Astrocyte of the spinal cord (primary cell): ENCODE measurements around the gene ODAPH.
"Not testable (repeated sequence)": the region's sequence is repeated elsewhere in the genome, so short reads cannot be mapped to it uniquely, and the experiment has no call there.

Experiments used
- DNase-seq: peaks from one replicate; pipeline ENCODE4 v3.0.0; 2011; ENCODE audit warnings: low read depth, low spot score
- H3K4me3 ChIP-seq: 2 replicates; pipeline ENCODE4 v1.5.1; 2011; ENCODE audit warnings: low read depth, mild to moderate bottlenecking, low read length, moderate library complexity
- in situ Hi-C: cut with HindIII; loops from 2 replicates; pipeline ENCODE4 v1.10.0; 2017; ENCODE audit warnings: low sequenced_read_pairs
- TF ChIP-seq, protein P1 (sequence below): IDR thresholded peaks from 2 replicates; pipeline ENCODE4 v1.5.1; 2012; ENCODE audit warnings: low read depth, mild to moderate bottlenecking, low read length, inconsistent platforms

The ODAPH gene

DNA sequence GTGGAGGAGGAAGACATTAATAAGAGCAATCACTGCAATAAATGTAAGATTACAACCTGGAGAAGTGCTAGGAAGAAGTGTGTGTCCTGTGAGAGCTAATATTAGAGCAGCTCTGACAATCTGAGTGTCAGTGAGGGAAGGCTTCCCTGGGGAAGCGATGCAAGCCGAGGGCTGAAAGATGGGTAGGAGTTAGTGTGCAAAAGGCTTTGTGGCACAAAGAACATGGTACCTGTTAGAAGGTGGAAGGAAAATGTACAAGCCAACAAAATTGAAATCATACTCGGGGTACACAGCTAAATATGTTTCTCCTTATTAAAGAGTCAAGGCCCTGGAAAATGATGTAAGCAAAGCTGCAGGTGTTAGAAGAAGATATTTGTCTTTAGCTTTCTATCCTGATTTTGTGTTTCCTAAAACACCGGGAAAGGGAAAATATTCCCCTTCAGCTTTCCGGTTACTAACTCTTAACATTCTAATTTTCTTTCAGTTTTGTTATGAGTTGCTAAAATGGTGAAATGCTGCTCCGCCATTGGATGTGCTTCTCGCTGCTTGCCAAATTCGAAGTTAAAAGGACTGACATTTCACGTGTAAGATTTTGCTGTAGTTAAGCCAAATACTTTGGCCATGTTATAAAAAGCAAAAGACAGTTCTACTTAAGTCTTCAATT lies 40.8 kb upstream of the ODAPH start:
- peak overlapping the region; percentile 91 for H3K4me3 ChIP-seq
- DNase-seq: no peak
- TF ChIP-seq, protein P1, sequence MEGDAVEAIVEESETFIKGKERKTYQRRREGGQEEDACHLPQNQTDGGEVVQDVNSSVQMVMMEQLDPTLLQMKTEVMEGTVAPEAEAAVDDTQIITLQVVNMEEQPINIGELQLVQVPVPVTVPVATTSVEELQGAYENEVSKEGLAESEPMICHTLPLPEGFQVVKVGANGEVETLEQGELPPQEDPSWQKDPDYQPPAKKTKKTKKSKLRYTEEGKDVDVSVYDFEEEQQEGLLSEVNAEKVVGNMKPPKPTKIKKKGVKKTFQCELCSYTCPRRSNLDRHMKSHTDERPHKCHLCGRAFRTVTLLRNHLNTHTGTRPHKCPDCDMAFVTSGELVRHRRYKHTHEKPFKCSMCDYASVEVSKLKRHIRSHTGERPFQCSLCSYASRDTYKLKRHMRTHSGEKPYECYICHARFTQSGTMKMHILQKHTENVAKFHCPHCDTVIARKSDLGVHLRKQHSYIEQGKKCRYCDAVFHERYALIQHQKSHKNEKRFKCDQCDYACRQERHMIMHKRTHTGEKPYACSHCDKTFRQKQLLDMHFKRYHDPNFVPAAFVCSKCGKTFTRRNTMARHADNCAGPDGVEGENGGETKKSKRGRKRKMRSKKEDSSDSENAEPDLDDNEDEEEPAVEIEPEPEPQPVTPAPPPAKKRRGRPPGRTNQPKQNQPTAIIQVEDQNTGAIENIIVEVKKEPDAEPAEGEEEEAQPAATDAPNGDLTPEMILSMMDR: no peak
- in situ Hi-C loops: no loop called here

- no peak overlapping the region for H3K4me3 ChIP-seq
- DNase-seq: no peak
- in situ Hi-C loops: no loop called here
- TF ChIP-seq, protein P1: no peak
These were observed 39.7 kb upstream of the ODAPH start for GRCh38 chr4:75516144-75516543.

- H3K4me3 ChIP-seq, in situ Hi-C loops, DNase-seq: not testable (repeated sequence)
These were observed 36.4 kb upstream of the ODAPH start for GRCh38 chr4:75519452-75519851.

- H3K4me3 ChIP-seq: no peak overlapping the region
- no peak for DNase-seq
- in situ Hi-C loops: no loop called here
- TF ChIP-seq, protein P1: no peak
These were observed 30.8 kb upstream of the ODAPH start for GRCh38 chr4:75525086-75525485.

GRCh38 chr4:75525910-75526309 lies 30.0 kb upstream of the ODAPH start:
- no peak for DNase-seq
- in situ Hi-C loops: no loop called here

GRCh38 chr4:75527482-75527881 lies 28.4 kb upstream of the ODAPH start:
- no peak for DNase-seq
- in situ Hi-C loops: no loop called here
- TF ChIP-seq, protein P1: no peak

More at GRCh38 chr4:75525910-75526309, 30.0 kb upstream of the ODAPH start:
- TF ChIP-seq, protein P1: no peak
- H3K4me3 ChIP-seq: no peak overlapping the region

DNA sequence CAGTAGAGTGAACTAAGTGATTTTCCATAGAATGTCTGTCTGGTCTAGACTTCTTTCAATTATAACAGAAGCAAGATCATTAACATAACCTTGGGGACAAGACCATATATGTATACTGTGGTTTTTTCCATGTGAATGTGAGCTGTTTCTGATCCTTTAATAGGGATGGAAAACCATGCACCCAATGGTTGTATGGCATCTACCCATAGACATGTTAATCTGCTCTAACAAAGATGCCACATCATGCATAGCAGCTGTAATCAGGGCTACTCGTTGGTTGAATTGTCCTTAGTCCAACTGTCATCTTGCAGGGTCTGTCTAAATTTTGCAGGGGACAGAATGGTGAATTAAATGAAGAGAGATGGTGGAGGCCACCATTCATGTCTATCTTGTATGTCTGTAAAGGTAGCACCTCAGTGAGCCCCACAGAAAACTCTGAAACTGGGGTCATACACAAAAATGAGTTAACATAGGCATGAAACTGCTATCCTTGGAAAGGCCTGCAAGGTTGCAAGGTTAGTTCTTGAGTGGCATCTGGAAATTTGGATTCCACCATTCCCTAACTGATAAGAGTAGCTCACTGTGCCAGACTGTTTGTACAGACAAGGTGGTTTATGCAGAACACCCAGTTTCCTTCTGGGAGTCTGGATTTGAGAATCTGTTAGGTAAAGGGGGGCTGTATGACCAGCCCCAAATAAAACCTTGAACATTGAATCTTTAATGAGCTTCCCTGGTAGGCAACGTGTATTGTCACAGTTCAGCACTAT lies 25.1 kb upstream of the ODAPH start:
- in situ Hi-C loops: no loop called here
- DNase-seq: no peak
- TF ChIP-seq, protein P1: no peak
- no peak overlapping the region for H3K4me3 ChIP-seq

More at GRCh38 chr4:75527482-75527881, 28.4 kb upstream of the ODAPH start:
- H3K4me3 ChIP-seq: no peak overlapping the region

DNA sequence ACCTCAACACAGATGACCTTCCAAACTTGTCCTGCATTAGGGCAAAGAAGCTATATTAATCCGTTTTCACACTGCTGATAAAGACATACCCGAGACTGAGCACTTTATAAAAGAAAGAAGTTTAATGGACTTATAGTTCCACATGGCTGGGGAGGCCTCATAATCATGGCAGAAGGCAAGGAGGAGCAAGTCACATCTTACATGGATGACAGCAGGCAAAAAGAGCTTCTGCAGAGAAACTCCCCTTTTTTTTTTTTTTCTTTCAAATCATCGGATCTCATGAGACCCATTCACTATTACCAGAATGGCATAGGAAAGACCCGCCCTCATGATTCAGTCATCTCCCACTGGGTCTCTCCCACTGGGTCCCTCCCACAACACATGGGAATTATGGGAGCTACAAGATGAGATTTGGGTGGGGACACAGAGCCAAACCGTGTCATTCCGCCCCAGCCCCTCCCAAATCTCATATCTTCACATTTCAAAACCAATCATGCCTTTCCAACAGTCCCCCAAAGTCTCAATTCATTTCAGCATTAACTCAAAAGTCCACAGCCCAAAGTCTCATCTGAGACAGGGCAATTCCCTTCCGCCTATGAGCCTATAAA lies 24.2 kb upstream of the ODAPH start:
- DNase-seq, in situ Hi-C loops, H3K4me3 ChIP-seq: not testable (repeated sequence)

- DNase-seq, in situ Hi-C loops, H3K4me3 ChIP-seq: not testable (repeated sequence)
These were observed 22.5 kb upstream of the ODAPH start for GRCh38 chr4:75533339-75533887.

DNA sequence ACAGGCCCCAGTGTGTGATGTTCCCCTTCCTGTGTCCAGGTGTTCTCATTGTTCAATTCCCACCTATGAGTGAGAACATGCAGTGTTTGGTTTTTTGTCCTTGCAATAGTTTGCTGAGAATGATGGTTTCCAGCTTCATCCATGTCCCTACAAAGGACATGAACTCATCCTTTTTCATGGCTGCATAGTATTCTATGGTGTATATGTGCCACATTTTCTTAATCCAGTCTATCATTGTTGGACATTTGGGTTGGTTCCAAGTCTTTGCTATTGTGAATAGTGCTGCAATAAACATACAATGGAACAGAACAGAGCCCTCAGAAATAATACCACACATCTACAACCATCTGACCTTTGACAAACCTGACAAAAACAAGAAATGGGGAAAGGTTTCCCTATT lies 21.9 kb upstream of the ODAPH start:
- in situ Hi-C loops: not testable (repeated sequence)

More for the DNA sequence above, 21.9 kb upstream of the ODAPH start:
- not testable (repeated sequence) for DNase-seq, H3K4me3 ChIP-seq
